Measurements from ENCODE around the gene C1QBP. TPM values are rescaled to one million over a fixed set of nuclear protein-coding genes. Genes with fewer than 3 reads are reported as not detected.

C1QBP gene
- polyA plus RNA-seq (2013) = 181 TPM

- H3K9me3 ChIP-seq (ENCODE audit: control extremely low read depth in 1 of 5, control insufficient read depth in 4 of 5, insufficient read depth in 2 of 5, low read depth in 1 of 5, low read length in 4 of 5) = no peaks in the 10 kb centered on the region
- H3K27ac ChIP-seq (ENCODE audit: insufficient read depth in 1 of 2, low read depth in 1 of 2, low read length in 2 of 2, poor library complexity in 1 of 2, severe bottlenecking in 2 of 2) = peak within 1 kb of the TSS; percentile 75 to 85
- ChIA-PET POLR2A (interaction anchor here (1.0 to 2.3 kb wide), 3 partner anchors 9 to 19 kb away, joined by 3 to 13 read pairs (median 3); partner anchors contain the start of genes NUP88 and RPAIN), CTCF (interaction anchor here (0.5 to 4.8 kb wide), 16 partner anchors 9 to 1005 kb away, joined by 3 to 30 read pairs (median 3); partner anchors contain the start of genes NUP88, RPAIN and SPNS3)
- peaks cover 17 to 35% (median 25%) of the 10 kb centered on the region in 4 experiments for H3K4me1 ChIP-seq (ENCODE audit: control extremely low read depth in 1 of 4, control insufficient read depth in 4 of 4, insufficient read depth in 4 of 4, low read length in 3 of 4)
- peaks cover 15 to 46% (median 32%) of the 10 kb centered on the region in 4 experiments for H3K36me3 ChIP-seq (ENCODE audit: control insufficient read depth in 4 of 4, insufficient read depth in 4 of 4, low read length in 3 of 4)
- H3K4me3 ChIP-seq (ENCODE audit: control insufficient read depth in 1 of 7, extremely low read depth in 1 of 7, insufficient read depth in 4 of 7, low read depth in 2 of 7, low read length in 6 of 7) = peak within 1 kb of the TSS; percentile 68 to 100 (median 92)
- peak; percentile 94 to 97 (median 96) for DNase-seq
- WGBS (ENCODE audit: insufficient coverage) = under 1% methylated on average over 67 of the region's 75 CpGs
- no peaks in the 10 kb centered on the region for H3K27me3 ChIP-seq (replicated peaks in 2 of 5; ENCODE audit: control insufficient read depth in 4 of 5, insufficient read depth in 5 of 5, low read length in 4 of 5)
These were observed at the start of gene C1QBP for GRCh38 chr17:5438716-5439445. Gene C1QBP (minus strand): TSS chr17:5439155. CDS start chr17:5439073, 82 bp downstream.

GRCh38 chr17:5488752-5489151 is 49.8 kb upstream of the C1QBP start:
- CTCF ChIA-PET = no interaction called here
- H3K27me3 ChIP-seq (replicated peaks in 2 of 5; ENCODE audit: control insufficient read depth in 4 of 5, insufficient read depth in 5 of 5, low read length in 4 of 5) = no peaks in the 10 kb centered on the region
- H3K4me3 ChIP-seq (ENCODE audit: control insufficient read depth in 1 of 7, extremely low read depth in 1 of 7, insufficient read depth in 4 of 7, low read depth in 2 of 7, low read length in 6 of 7) = no peak overlapping the region
- WGBS (ENCODE audit: insufficient coverage) = 94% methylated on average over 7 of the region's 8 CpGs
- peaks cover 0 to 7% (median 0%) of the 10 kb centered on the region in 5 experiments for H3K9me3 ChIP-seq (ENCODE audit: control extremely low read depth in 1 of 5, control insufficient read depth in 4 of 5, insufficient read depth in 2 of 5, low read depth in 1 of 5, low read length in 4 of 5)
- H3K36me3 ChIP-seq (ENCODE audit: control insufficient read depth in 4 of 4, insufficient read depth in 4 of 4, low read length in 3 of 4) = peaks cover 11 to 35% (median 18%) of the 10 kb centered on the region in 4 experiments
- peaks cover 10 to 29% (median 20%) of the 10 kb centered on the region in 4 experiments for H3K4me1 ChIP-seq (ENCODE audit: control extremely low read depth in 1 of 4, control insufficient read depth in 4 of 4, insufficient read depth in 4 of 4, low read length in 3 of 4)
- POLR2A ChIA-PET = interaction anchor here (0.6 to 1.2 kb wide), 2 partner anchors 11 to 1060 kb away, joined by 3 read pairs; no protein-coding TSS in a partner anchor
- no peak overlapping the region for H3K27ac ChIP-seq (ENCODE audit: insufficient read depth in 1 of 2, low read depth in 1 of 2, low read length in 2 of 2, poor library complexity in 1 of 2, severe bottlenecking in 2 of 2)
- no peak for DNase-seq

GRCh38 chr17:5486206-5487124 is 47.5 kb upstream of the C1QBP start, which contains the start of gene MIS12:
Gene MIS12 (plus strand): TSS chr17:5486566. CDS start chr17:5488863, 2,297 bp downstream.
- ChIA-PET POLR2A (interaction anchor here (1.1 to 2.7 kb wide), 6 partner anchors 14 to 97 kb away, joined by 3 to 17 read pairs (median 8); partner anchors contain the start of genes DHX33 and NLRP1), CTCF (interaction anchor here (0.8 to 1.5 kb wide), 3 partner anchors 9 to 39 kb away, joined by 3 to 5 read pairs (median 4); no protein-coding TSS in a partner anchor)
- peak within 1 kb of the TSS; percentile 58 to 99 (median 97) for H3K4me3 ChIP-seq (ENCODE audit: control insufficient read depth in 1 of 7, extremely low read depth in 1 of 7, insufficient read depth in 4 of 7, low read depth in 2 of 7, low read length in 6 of 7)
- H3K27me3 ChIP-seq (replicated peaks in 2 of 5; ENCODE audit: control insufficient read depth in 4 of 5, insufficient read depth in 5 of 5, low read length in 4 of 5) = no peaks in the 10 kb centered on the region
- H3K36me3 ChIP-seq (ENCODE audit: control insufficient read depth in 4 of 4, insufficient read depth in 4 of 4, low read length in 3 of 4) = peaks cover 18 to 44% (median 31%) of the 10 kb centered on the region in 4 experiments
- WGBS (ENCODE audit: insufficient coverage) = 0% methylated on average over 56 of the region's 77 CpGs
- peak; percentile 99 to 100 (median 100) for DNase-seq
- peaks cover 10 to 29% (median 20%) of the 10 kb centered on the region in 4 experiments for H3K4me1 ChIP-seq (ENCODE audit: control extremely low read depth in 1 of 4, control insufficient read depth in 4 of 4, insufficient read depth in 4 of 4, low read length in 3 of 4)
- no peaks in the 10 kb centered on the region for H3K9me3 ChIP-seq (ENCODE audit: control extremely low read depth in 1 of 5, control insufficient read depth in 4 of 5, insufficient read depth in 2 of 5, low read depth in 1 of 5, low read length in 4 of 5)
- H3K27ac ChIP-seq (ENCODE audit: insufficient read depth in 1 of 2, low read depth in 1 of 2, low read length in 2 of 2, poor library complexity in 1 of 2, severe bottlenecking in 2 of 2) = peak within 1 kb of the TSS; percentile 97 to 98

GRCh38 chr17:5485270-5486205 is 46.6 kb upstream of the C1QBP start, which contains the start of gene DERL2:
Gene DERL2 (minus strand): TSS chr17:5486178. CDS start chr17:5486161, 17 bp downstream.
- WGBS (ENCODE audit: insufficient coverage) = under 1% methylated on average over 14 of the region's 29 CpGs
- Histone ChIP-seq H3K27ac (ENCODE audit: insufficient read depth in 1 of 2, low read depth in 1 of 2, low read length in 2 of 2, poor library complexity in 1 of 2, severe bottlenecking in 2 of 2) (peak within 1 kb of the TSS; percentile 97 to 98), H3K27me3 (replicated peaks in 2 of 5; ENCODE audit: control insufficient read depth in 4 of 5, insufficient read depth in 5 of 5, low read length in 4 of 5) (no peaks in the 10 kb centered on the region), H3K9me3 (ENCODE audit: control extremely low read depth in 1 of 5, control insufficient read depth in 4 of 5, insufficient read depth in 2 of 5, low read depth in 1 of 5, low read length in 4 of 5) (no peaks in the 10 kb centered on the region), H3K4me3 (ENCODE audit: control insufficient read depth in 1 of 7, extremely low read depth in 1 of 7, insufficient read depth in 4 of 7, low read depth in 2 of 7, low read length in 6 of 7) (peak within 1 kb of the TSS; percentile 58 to 99 (median 97)), H3K4me1 (ENCODE audit: control extremely low read depth in 1 of 4, control insufficient read depth in 4 of 4, insufficient read depth in 4 of 4, low read length in 3 of 4) (peaks cover 10 to 29% (median 20%) of the 10 kb centered on the region in 4 experiments), H3K36me3 (ENCODE audit: control insufficient read depth in 4 of 4, insufficient read depth in 4 of 4, low read length in 3 of 4) (peaks cover 19 to 49% (median 35%) of the 10 kb centered on the region in 4 experiments)
- ChIA-PET CTCF (interaction anchor here (1.1 to 1.5 kb wide), 4 partner anchors 10 to 98 kb away, joined by 3 to 5 read pairs (median 4); partner anchors contain the start of gene NLRP1), POLR2A (interaction anchor here (1.1 to 2.7 kb wide), 6 partner anchors 14 to 98 kb away, joined by 3 to 17 read pairs (median 8); partner anchors contain the start of genes DHX33 and NLRP1)
- peak in 1 of 3 donors; percentile 50 for DNase-seq

GRCh38 chr17:5481451-5481850 is 42.5 kb upstream of the C1QBP start:
- no peak overlapping the region for H3K4me3 ChIP-seq (ENCODE audit: control insufficient read depth in 1 of 7, extremely low read depth in 1 of 7, insufficient read depth in 4 of 7, low read depth in 2 of 7, low read length in 6 of 7)
- DNase-seq = no peak
- peaks cover 0 to 7% (median 3%) of the 10 kb centered on the region in 5 experiments for H3K9me3 ChIP-seq (ENCODE audit: control extremely low read depth in 1 of 5, control insufficient read depth in 4 of 5, insufficient read depth in 2 of 5, low read depth in 1 of 5, low read length in 4 of 5)
- WGBS (ENCODE audit: insufficient coverage) = 100% methylated on average over 4 of the region's 4 CpGs
- ChIA-PET CTCF (no interaction called here), POLR2A (no interaction called here)
- H3K4me1 ChIP-seq (ENCODE audit: control extremely low read depth in 1 of 4, control insufficient read depth in 4 of 4, insufficient read depth in 4 of 4, low read length in 3 of 4) = peaks cover 7 to 14% (median 10%) of the 10 kb centered on the region in 4 experiments
- H3K36me3 ChIP-seq (ENCODE audit: control insufficient read depth in 4 of 4, insufficient read depth in 4 of 4, low read length in 3 of 4) = peaks cover 36 to 66% (median 55%) of the 10 kb centered on the region in 4 experiments
- H3K27me3 ChIP-seq (replicated peaks in 2 of 5; ENCODE audit: control insufficient read depth in 4 of 5, insufficient read depth in 5 of 5, low read length in 4 of 5) = no peaks in the 10 kb centered on the region
- no peak overlapping the region for H3K27ac ChIP-seq (ENCODE audit: insufficient read depth in 1 of 2, low read depth in 1 of 2, low read length in 2 of 2, poor library complexity in 1 of 2, severe bottlenecking in 2 of 2)

Measured in common myeloid progenitor, CD34-positive (primary cell).